Osteoblast (primary cell): ENCODE measurements around the gene BTNL9. TPM values are rescaled to one million over a fixed set of nuclear protein-coding genes. Genes with fewer than 3 reads are reported as not detected.

Source experiments
- DNase-seq: peaks from one replicate; pipeline ENCODE4 v3.0.0; 2011; ENCODE audit warnings: low spot score, mixed read lengths; ENCODE audit not compliant: insufficient read length; ENCODE audit errors: missing footprints
- H2AFZ ChIP-seq: 2 replicates; pipeline ENCODE4 v1.6.0; 2011; ENCODE audit warnings: mild to moderate bottlenecking, low read length
- H3K27ac ChIP-seq: 2 replicates; pipeline ENCODE4 v1.5.1; 2011; ENCODE audit warnings: mild to moderate bottlenecking, low read depth, low read length, moderate library complexity
- H3K27me3 ChIP-seq: 2 replicates; pipeline ENCODE4 v1.6.0; 2012; ENCODE audit warnings: mild to moderate bottlenecking, control low read depth, inconsistent platforms, low read length, moderate library complexity; ENCODE audit not compliant: insufficient read depth
- H3K36me3 ChIP-seq: 2 replicates; pipeline ENCODE4 v1.5.1; 2011; ENCODE audit warnings: mild to moderate bottlenecking, low read length, control low read depth, moderate library complexity; ENCODE audit not compliant: insufficient read depth
- H3K4me1 ChIP-seq: 2 replicates; pipeline ENCODE4 v1.5.1; 2011; ENCODE audit warnings: mild to moderate bottlenecking, low read length, control low read depth, moderate library complexity; ENCODE audit not compliant: insufficient read depth
- H3K4me2 ChIP-seq: 2 replicates; pipeline ENCODE4 v1.6.0; 2011; ENCODE audit warnings: mild to moderate bottlenecking, low read length; ENCODE audit not compliant: insufficient read depth
- H3K4me3 ChIP-seq: fragments of 200-600 bp; sonication (generic); 3 replicates; pipeline ENCODE4 v1.5.1; 2012; ENCODE audit warnings: mild to moderate bottlenecking, low read length, inconsistent platforms; ENCODE audit not compliant: insufficient read depth
- H3K79me2 ChIP-seq: 2 replicates; pipeline ENCODE4 v1.6.0; 2012; ENCODE audit warnings: mild to moderate bottlenecking, low read length, control low read depth, inconsistent platforms; ENCODE audit not compliant: insufficient read depth
- H3K9me3 ChIP-seq: 2 replicates; pipeline ENCODE4 v1.5.1; 2011; ENCODE audit warnings: low read depth, low read length, control low read depth
- H4K20me1 ChIP-seq: 2 replicates; pipeline ENCODE4 v1.6.0; 2012; ENCODE audit warnings: mild to moderate bottlenecking, low read length, control low read depth; ENCODE audit not compliant: insufficient read depth
- total RNA-seq: library from RNA; depleted of rRNA; stranded (reverse); fragments of >200 nt; gene quantifications from 2 replicates; pipeline ENCODE4 v1.2.3, GENCODE V29; 2012
- TF ChIP-seq, protein P1 (sequence below): IDR thresholded peaks from 2 replicates; pipeline ENCODE4 v1.5.1; 2011; ENCODE audit warnings: mild to moderate bottlenecking, low read depth, low read length, moderate library complexity; ENCODE audit errors: extremely low read depth

Gene BTNL9
- not detected in 2 replicates for total RNA-seq

DNA sequence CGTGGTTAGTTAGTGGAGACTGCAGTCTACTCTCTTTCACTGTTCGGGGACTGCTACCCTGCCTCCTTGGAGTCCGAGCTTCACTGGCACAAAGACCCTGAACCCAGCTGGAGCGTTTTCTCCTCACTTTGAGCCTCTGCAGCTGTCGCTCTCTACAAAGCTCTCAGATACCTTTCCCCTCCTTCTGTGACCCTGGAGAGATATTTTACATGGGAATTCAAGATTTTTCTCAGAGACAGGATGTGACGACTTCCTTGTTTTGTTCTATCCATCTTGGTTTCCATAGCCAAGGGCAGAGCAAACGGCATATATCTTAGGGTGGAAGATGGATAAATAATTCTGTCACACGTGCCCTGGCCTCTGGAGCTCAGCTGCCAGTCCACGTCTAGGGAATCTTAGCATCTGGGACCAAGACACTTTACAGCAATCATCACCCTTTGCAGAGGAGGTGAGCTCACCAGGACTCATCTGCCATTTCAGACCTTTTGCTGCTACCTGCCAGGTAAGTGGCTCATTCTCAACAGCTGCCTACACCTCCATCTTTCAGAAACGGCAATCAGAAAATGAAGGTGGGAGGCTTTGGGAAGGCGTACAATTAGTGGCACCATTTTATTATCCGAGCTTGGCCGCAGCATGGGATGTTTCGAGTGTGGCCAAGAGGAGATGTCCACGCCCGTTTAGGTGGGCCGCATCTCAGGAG, at the start of gene BTNL9:
Gene BTNL9, plus strand, starts transcription at position 336 of the 700 bp plus-strand sequence. CDS start 5,224 bp downstream, outside the sequence.
- H3K36me3 ChIP-seq: no peaks in the 10 kb centered on the region
- H3K9me3 ChIP-seq: no peaks in the 10 kb centered on the region
- H2AFZ ChIP-seq: no peak within 1 kb of the TSS
- no peaks in the 10 kb centered on the region for H4K20me1 ChIP-seq
- H3K4me2 ChIP-seq: no peak within 1 kb of the TSS
- TF ChIP-seq, protein P1, sequence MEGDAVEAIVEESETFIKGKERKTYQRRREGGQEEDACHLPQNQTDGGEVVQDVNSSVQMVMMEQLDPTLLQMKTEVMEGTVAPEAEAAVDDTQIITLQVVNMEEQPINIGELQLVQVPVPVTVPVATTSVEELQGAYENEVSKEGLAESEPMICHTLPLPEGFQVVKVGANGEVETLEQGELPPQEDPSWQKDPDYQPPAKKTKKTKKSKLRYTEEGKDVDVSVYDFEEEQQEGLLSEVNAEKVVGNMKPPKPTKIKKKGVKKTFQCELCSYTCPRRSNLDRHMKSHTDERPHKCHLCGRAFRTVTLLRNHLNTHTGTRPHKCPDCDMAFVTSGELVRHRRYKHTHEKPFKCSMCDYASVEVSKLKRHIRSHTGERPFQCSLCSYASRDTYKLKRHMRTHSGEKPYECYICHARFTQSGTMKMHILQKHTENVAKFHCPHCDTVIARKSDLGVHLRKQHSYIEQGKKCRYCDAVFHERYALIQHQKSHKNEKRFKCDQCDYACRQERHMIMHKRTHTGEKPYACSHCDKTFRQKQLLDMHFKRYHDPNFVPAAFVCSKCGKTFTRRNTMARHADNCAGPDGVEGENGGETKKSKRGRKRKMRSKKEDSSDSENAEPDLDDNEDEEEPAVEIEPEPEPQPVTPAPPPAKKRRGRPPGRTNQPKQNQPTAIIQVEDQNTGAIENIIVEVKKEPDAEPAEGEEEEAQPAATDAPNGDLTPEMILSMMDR: no peak
- no peak for DNase-seq
- H3K27ac ChIP-seq: no peak within 1 kb of the TSS
- peaks cover 9% of the 10 kb centered on the region for H3K27me3 ChIP-seq
- no peaks in the 10 kb centered on the region for H3K79me2 ChIP-seq
- H3K4me3 ChIP-seq: no peak within 1 kb of the TSS
- H3K4me1 ChIP-seq: no peaks in the 10 kb centered on the region

- no peak overlapping the region for H3K27ac ChIP-seq
- no peak for DNase-seq
- no peaks in the 10 kb centered on the region for H3K79me2 ChIP-seq
- H3K36me3 ChIP-seq: no peaks in the 10 kb centered on the region
- H4K20me1 ChIP-seq: no peaks in the 10 kb centered on the region
- TF ChIP-seq, protein P1: no peak
- H3K27me3 ChIP-seq: no peaks in the 10 kb centered on the region
- H3K4me2 ChIP-seq: no peak overlapping the region
- H3K4me1 ChIP-seq: no peaks in the 10 kb centered on the region
- no peaks in the 10 kb centered on the region for H3K9me3 ChIP-seq
- no peak overlapping the region for H3K4me3 ChIP-seq
- H2AFZ ChIP-seq: no peak overlapping the region
Observed at GRCh38 chr5:180990882-180991242, 49.2 kb upstream of the BTNL9 start.

- H3K79me2 ChIP-seq: no peaks in the 10 kb centered on the region
- H4K20me1 ChIP-seq: no peaks in the 10 kb centered on the region
- no peak overlapping the region for H3K4me2 ChIP-seq
- H3K4me3 ChIP-seq: no peak overlapping the region
- H3K4me1 ChIP-seq: no peaks in the 10 kb centered on the region
- DNase-seq: no peak
- no peak overlapping the region for H3K27ac ChIP-seq
- H3K36me3 ChIP-seq: no peaks in the 10 kb centered on the region
- H3K27me3 ChIP-seq: no peaks in the 10 kb centered on the region
- H3K9me3 ChIP-seq: no peaks in the 10 kb centered on the region
- H2AFZ ChIP-seq: no peak overlapping the region
- TF ChIP-seq, protein P1: no peak
Observed at GRCh38 chr5:181001947-181002346, 38.1 kb upstream of the BTNL9 start.

GRCh38 chr5:181005791-181006190, 34.3 kb upstream of the BTNL9 start:
- TF ChIP-seq, protein P1: no peak
- Histone ChIP-seq H3K9me3 (no peaks in the 10 kb centered on the region), H2AFZ (no peak overlapping the region)

More at GRCh38 chr5:181005791-181006190, 34.3 kb upstream of the BTNL9 start:
- no peak overlapping the region for H3K27ac ChIP-seq
- H3K36me3 ChIP-seq: no peaks in the 10 kb centered on the region
- no peaks in the 10 kb centered on the region for H4K20me1 ChIP-seq
- H3K79me2 ChIP-seq: no peaks in the 10 kb centered on the region
- H3K27me3 ChIP-seq: no peaks in the 10 kb centered on the region
- DNase-seq: no peak
- no peak overlapping the region for H3K4me2 ChIP-seq
- H3K4me1 ChIP-seq: no peaks in the 10 kb centered on the region
- H3K4me3 ChIP-seq: no peak overlapping the region
